SW480 (cell line): ENCODE data around the gene TBX4.
"Not testable (repeated sequence)": the region's sequence is repeated elsewhere in the genome, so short reads cannot be mapped to it uniquely, and the experiment has no call there.

ENCODE experiments used
- DNase-seq: peaks from one replicate; pipeline ENCODE4 v3.0.0-alpha.2; 2016; ENCODE audit warnings: low spot score

TBX4 gene

GRCh38 chr17:61498042-61498994, 46.1 kb downstream of the TBX4 start:
- no peak for DNase-seq

GRCh38 chr17:61499632-61500031, 47.4 kb downstream of the TBX4 start:
- DNase-seq, result no peak

GRCh38 chr17:61500287-61500686, 48.1 kb downstream of the TBX4 start:
- DNase-seq, result no peak

- no peak for DNase-seq
Observed at GRCh38 chr17:61502292-61502691, 50.1 kb downstream of the TBX4 start.

GRCh38 chr17:61503961-61504360, 51.7 kb downstream of the TBX4 start:
- peak; percentile 34 for DNase-seq

- DNase-seq, result peak; percentile 71
Observed at GRCh38 chr17:61504697-61505096, 52.5 kb downstream of the TBX4 start.

- no peak for DNase-seq
Observed at GRCh38 chr17:61505846-61506627, 53.8 kb downstream of the TBX4 start.

GRCh38 chr17:61507383-61508066, 55.3 kb downstream of the TBX4 start:
- no peak for DNase-seq

GRCh38 chr17:61508912-61509311, 56.7 kb downstream of the TBX4 start:
- DNase-seq, result no peak

GRCh38 chr17:61509454-61509853, 57.2 kb downstream of the TBX4 start:
- not testable (repeated sequence) for DNase-seq

- DNase-seq, result no peak
Observed at GRCh38 chr17:61510237-61510636, 58.0 kb downstream of the TBX4 start.

- DNase-seq, result no peak
Observed at GRCh38 chr17:61510991-61511390, 58.8 kb downstream of the TBX4 start.

GRCh38 chr17:61511480-61512182, 59.4 kb downstream of the TBX4 start:
- DNase-seq, result no peak

GRCh38 chr17:61514491-61514890, 62.3 kb downstream of the TBX4 start:
- DNase-seq, result no peak

GRCh38 chr17:61517265-61517664, 65.0 kb downstream of the TBX4 start:
- no peak for DNase-seq

- DNase-seq, result no peak
Observed at GRCh38 chr17:61517843-61518606, 65.8 kb downstream of the TBX4 start.

- DNase-seq, result no peak
Observed at GRCh38 chr17:61519139-61519538, 66.9 kb downstream of the TBX4 start.

- DNase-seq, result no peak
Observed at GRCh38 chr17:61519754-61520440, 67.7 kb downstream of the TBX4 start.

- no peak for DNase-seq
Observed at GRCh38 chr17:61520897-61521296, 68.7 kb downstream of the TBX4 start.

GRCh38 chr17:61522088-61522487, 69.9 kb downstream of the TBX4 start:
- no peak for DNase-seq
